Putamen (tissue), 1 donor: Measurements from ENCODE around the gene DMBT1.

Experiments used
- DNase-seq: peaks from one replicate; pipeline ENCODE4 v3.0.0-alpha.2; 2016; ENCODE audit warnings: low spot score

The DMBT1 gene

GRCh38 chr10:122560279-122560804 lies at the start of gene DMBT1:
Gene DMBT1 (plus strand): TSS chr10:122560754. CDS start chr10:122560771, 17 bp downstream.
- no peak for DNase-seq

GRCh38 chr10:122513053-122513452 lies 47.5 kb upstream of the DMBT1 start:
- no peak for DNase-seq

GRCh38 chr10:122514045-122514840 lies 46.3 kb upstream of the DMBT1 start:
- DNase-seq = no peak

GRCh38 chr10:122515022-122515424 lies 45.5 kb upstream of the DMBT1 start:
- no peak for DNase-seq

DNA sequence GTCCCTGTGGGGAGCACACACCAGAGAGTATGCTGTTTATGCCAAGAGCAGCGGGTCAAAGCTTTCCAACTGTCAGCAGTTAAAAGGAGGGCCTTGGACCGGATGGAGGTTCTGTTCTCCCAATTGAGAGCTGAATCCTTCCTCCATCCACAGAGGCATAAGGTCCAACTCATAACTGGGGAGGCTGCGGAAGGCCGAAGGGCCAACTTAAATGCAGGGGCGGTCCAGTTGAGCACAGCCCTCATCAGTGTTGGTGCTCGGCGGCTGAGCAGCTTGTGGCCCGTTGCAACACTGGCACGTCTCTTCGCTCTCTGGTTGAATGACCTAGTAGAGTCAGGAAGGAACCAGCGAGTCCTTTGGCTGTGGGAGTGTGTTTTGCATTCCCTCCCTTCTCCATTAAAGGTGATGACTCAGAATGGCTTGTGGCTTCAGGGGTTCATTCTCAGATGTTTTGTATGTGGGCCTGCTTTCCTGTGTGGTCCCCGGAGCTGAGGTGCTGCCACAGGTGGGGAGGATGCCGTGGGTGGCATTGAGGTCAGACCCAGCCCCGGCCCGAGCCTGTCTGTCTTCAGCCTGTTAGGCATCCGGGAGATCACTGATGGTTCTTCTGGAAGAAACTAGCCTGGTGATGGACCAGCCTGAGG lies 44.8 kb upstream of the DMBT1 start:
- DNase-seq = no peak

- DNase-seq = no peak
These were observed 43.8 kb upstream of the DMBT1 start for GRCh38 chr10:122516734-122517133.

DNA sequence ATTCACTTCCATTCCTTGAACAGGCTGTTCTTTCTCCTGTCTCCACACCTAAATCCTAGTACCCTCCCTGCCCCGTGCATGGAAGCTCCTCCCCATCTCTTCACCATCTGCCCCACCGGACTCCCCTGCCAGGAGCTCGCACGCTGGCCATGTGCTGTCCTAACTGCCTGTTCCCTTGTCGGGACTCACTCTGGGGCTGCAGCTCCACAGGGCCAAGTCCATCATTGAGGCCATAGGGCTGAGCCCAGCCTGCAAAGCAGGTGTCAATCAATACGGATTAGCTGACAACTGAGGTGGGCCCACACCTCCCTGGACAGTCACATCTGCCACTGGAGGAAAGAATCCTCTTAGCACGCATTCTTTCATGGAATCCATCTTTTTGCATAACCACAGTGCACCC lies 41.4 kb upstream of the DMBT1 start:
- DNase-seq = no peak

DNA sequence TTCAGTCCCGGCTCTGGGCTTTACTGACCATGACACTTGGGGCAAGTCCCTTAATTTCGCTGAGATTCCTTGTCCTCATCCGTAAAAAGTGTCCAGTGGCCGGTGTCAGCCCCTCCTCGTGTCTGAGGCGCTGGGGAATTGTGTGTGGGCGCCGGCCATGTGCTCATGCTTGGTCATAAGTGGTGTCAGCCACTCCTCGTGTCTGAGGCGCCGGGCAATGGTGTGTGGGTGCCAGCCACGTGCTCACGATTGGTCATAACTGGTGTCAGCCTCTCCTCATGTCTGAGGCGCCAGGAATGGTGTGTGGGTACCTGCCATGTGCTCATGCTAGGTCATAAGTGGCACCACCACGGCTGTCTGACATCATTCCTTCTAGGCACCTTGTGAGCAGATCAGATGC lies 40.7 kb upstream of the DMBT1 start:
- no peak for DNase-seq

- DNase-seq = no peak
These were observed 39.5 kb upstream of the DMBT1 start for GRCh38 chr10:122521011-122521410.

DNA sequence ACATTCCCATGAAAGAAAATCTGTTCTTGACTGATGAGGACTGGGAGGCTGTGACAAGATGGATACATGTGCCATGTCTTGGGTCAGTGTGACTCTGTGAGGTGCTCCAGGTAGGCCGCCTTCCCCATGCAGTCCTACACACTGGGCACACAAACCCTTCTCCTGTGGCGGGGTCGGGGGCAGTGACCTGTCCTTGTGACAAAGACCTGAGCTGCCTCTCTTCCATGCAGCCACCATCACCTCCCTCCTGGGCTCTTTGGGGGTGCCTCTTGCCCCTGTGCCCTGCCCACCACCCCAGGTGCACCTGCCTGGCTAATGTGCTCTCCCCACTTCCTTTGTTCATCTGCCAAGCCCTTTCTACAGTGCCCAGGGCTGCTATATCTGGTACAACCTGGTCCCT lies 35.7 kb upstream of the DMBT1 start:
- no peak for DNase-seq

- no peak for DNase-seq
These were observed 34.8 kb upstream of the DMBT1 start for GRCh38 chr10:122525788-122526187.

DNA sequence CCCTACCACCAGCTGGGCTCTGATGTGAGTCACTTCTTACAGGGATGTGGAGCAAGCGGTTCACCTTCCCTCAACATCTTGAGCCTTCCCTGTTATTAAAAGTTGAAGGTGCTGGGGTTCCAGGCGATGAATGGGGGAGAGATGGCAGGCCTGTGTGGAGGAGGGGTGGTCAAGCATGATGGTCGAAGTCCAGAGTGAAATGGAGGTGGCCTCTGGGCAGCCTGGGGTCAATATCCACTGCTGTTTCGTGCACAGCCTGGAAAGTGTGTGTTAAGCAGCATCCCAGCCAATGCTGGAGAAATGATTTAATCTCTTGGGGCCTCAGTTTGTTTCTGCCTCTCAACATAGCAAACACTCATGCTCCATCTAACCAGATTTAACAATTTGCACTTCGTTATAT lies 33.7 kb upstream of the DMBT1 start:
- DNase-seq = no peak

DNA sequence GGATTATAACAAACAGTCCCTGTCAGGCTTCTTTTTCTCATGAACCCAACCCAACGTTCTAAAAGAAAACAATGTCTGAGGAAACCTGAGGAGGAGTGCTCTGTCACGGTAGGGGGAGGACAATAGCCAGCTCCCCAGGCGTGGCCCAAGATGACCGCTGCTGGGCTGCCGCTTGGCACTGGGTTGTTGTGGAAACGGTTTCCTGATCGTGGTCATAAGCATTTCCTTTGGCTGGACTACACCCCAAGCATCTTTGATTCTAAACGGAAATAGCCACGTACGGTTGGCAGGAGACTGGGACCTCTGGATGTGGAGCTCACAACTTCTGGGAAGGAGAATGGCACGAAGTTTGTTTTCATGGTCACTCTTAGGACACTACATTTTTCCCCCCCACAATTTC lies 30.4 kb upstream of the DMBT1 start:
- DNase-seq = no peak

- DNase-seq = no peak
These were observed 29.3 kb upstream of the DMBT1 start for GRCh38 chr10:122531261-122531660.

GRCh38 chr10:122531939-122532338 lies 28.6 kb upstream of the DMBT1 start:
- DNase-seq = no peak

- DNase-seq = no peak
These were observed 27.8 kb upstream of the DMBT1 start for GRCh38 chr10:122532601-122533296.

GRCh38 chr10:122537545-122537944 lies 23.0 kb upstream of the DMBT1 start:
- DNase-seq = no peak

DNA sequence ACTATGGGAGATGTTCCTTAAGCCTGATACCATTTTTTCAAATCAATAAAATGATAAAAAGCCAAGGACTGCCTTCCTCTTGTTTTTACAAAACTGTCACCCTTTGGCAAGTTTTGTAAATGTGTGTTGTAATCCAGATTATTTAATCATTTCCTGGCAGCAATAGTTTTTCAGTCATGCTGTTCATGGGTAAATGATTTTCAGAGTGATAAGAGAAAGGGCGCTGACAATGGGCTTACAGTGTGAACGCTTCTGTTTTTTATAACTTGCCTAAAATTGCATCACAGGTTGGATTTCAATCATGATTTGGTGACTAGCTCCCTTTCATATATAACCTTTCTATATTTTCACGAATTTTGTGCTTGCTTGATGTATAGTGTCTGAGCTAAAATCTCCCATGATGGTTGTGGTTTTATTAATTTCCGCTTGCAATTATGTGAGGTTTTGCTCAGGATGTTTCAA lies 19.0 kb upstream of the DMBT1 start:
- no peak for DNase-seq

GRCh38 chr10:122543676-122544445 lies 16.7 kb upstream of the DMBT1 start:
- no peak for DNase-seq

GRCh38 chr10:122544493-122544892 lies 16.1 kb upstream of the DMBT1 start:
- no peak for DNase-seq

- no peak for DNase-seq
These were observed 14.3 kb upstream of the DMBT1 start for GRCh38 chr10:122546242-122546641.
